Uterus (tissue), 2 donors: ENCODE measurements around the gene STAU1.

Source experiments
- POLR2A ChIP-seq, 2 donors: fragments of 450-650 bp; IDR thresholded peaks; one replicate each; pipeline ENCODE4 v1.6.1; 2016; ENCODE audit warnings: antibody characterized with exemption in 2 of 2, mild to moderate bottlenecking in 1 of 2, moderate library complexity in 1 of 2
- TF ChIP-seq, protein P1 (sequence below), 4 experiments: fragments of 200-600 bp in 2 of 4; fragments of 450-650 bp in 2 of 4; sonication (generic) in 2 of 4; IDR thresholded peaks; one replicate each; pipeline ENCODE4 v1.5.1; 2016 to 2019; ENCODE audit warnings: antibody characterized with exemption in 4 of 4, mild to moderate bottlenecking in 2 of 4, moderate library complexity in 1 of 4

DNA sequence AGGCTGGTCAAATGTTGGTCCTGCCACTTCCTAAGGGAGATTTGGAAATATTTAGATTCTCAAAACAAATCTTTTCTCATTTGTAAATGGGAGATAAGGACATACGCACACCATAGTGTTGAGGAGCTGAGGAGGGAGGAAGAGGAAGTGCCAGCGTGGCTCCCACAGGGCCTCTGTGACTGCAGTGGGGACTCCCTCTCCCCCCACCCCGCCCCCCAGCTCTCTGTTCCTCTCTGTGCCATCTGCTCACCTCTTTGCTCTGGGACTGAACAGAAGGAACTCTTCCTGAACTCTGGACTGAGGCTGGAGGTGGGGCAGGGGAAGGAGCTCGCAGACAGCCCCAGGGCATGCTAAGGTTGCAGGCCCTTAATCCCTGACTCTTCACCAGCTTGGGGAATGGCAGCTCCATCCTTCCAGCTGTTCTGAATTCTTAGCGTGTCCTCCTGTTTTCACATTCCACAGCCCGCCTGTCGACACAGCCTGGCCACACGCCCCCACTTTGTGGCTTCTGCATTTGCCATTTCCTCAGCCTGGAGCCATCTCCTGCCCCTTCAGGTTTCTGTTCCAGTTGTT lies 42.5 kb upstream of the STAU1 start:
- TF ChIP-seq, protein P1, sequence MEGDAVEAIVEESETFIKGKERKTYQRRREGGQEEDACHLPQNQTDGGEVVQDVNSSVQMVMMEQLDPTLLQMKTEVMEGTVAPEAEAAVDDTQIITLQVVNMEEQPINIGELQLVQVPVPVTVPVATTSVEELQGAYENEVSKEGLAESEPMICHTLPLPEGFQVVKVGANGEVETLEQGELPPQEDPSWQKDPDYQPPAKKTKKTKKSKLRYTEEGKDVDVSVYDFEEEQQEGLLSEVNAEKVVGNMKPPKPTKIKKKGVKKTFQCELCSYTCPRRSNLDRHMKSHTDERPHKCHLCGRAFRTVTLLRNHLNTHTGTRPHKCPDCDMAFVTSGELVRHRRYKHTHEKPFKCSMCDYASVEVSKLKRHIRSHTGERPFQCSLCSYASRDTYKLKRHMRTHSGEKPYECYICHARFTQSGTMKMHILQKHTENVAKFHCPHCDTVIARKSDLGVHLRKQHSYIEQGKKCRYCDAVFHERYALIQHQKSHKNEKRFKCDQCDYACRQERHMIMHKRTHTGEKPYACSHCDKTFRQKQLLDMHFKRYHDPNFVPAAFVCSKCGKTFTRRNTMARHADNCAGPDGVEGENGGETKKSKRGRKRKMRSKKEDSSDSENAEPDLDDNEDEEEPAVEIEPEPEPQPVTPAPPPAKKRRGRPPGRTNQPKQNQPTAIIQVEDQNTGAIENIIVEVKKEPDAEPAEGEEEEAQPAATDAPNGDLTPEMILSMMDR (IDR thresholded peaks at IDR 0.05), result no peak
- TF ChIP-seq POLR2A (IDR thresholded peaks at IDR 0.05), result no peak
